Liver (tissue), 9 donors: ENCODE data around the gene FNDC8. TPM values are rescaled to one million over a fixed set of nuclear protein-coding genes. Genes with fewer than 3 reads are reported as not detected.

Source experiments
- DNase-seq: peaks from one replicate; pipeline ENCODE4 v3.0.0-alpha.2; 2017; ENCODE audit warnings: low spot score
- H3K27ac ChIP-seq, 2 donors: one replicate each; pipeline ENCODE4 v1.7.0; 2013; ENCODE audit warnings: inconsistent platforms in 2 of 2, low read length in 2 of 2, control low read depth in 1 of 2, low read depth in 1 of 2, mild to moderate bottlenecking in 1 of 2
- H3K27me3 ChIP-seq, 4 donors: one replicate each; pipeline versions ENCODE4 v1.6.1 to v1.7.0; 2013; ENCODE audit warnings: low read length in 3 of 4, inconsistent platforms in 1 of 4, mild to moderate bottlenecking in 1 of 4, moderate library complexity in 1 of 4; ENCODE audit not compliant: control insufficient read depth in 4 of 4, insufficient read depth in 4 of 4
- H3K36me3 ChIP-seq, 4 donors: one replicate each; pipeline versions ENCODE4 v1.6.1 to v1.7.0; 2013; ENCODE audit warnings: low read length in 3 of 4, mild to moderate bottlenecking in 3 of 4, low read depth in 1 of 4, moderate library complexity in 1 of 4; ENCODE audit not compliant: control insufficient read depth in 4 of 4, insufficient read depth in 3 of 4
- H3K4me1 ChIP-seq, 4 donors: one replicate each; pipeline versions ENCODE4 v1.6.1 to v1.7.0; 2013; ENCODE audit warnings: low read length in 3 of 4, mild to moderate bottlenecking in 3 of 4, moderate library complexity in 1 of 4; ENCODE audit not compliant: control insufficient read depth in 4 of 4, insufficient read depth in 4 of 4
- H3K4me3 ChIP-seq, 3 donors: one replicate each; pipeline versions ENCODE4 v1.6.1 to v1.7.0; 2013; ENCODE audit warnings: low read length in 3 of 3, control low read depth in 1 of 3, low read depth in 1 of 3, mild to moderate bottlenecking in 1 of 3
- H3K9ac ChIP-seq, 2 donors: one replicate each; pipeline ENCODE4 v1.7.0; 2013; ENCODE audit warnings: low read length in 2 of 2, mild to moderate bottlenecking in 2 of 2, moderate library complexity in 2 of 2, control low read depth in 1 of 2, low read depth in 1 of 2
- H3K9me3 ChIP-seq, 4 donors: one replicate each; pipeline versions ENCODE4 v1.6.1 to v1.7.0; 2013; ENCODE audit warnings: low read length in 3 of 4; ENCODE audit not compliant: control insufficient read depth in 4 of 4
- ATF3 ChIP-seq: IDR thresholded peaks from 2 replicates; pipeline ENCODE4 v1.6.1; 2016; ENCODE audit warnings: antibody characterized with exemption
- CTCF ChIP-seq: fragments of 150-350 bp; IDR thresholded peaks from 2 replicates; pipeline ENCODE4 v1.5.1; 2017; ENCODE audit warnings: improper control_type of control experiment, low read depth, low read length; ENCODE audit not compliant: missing input control
- EGR1 ChIP-seq, 2 donors: IDR thresholded peaks; 2 replicates each; pipeline ENCODE4 v1.6.1; 2016 to 2018; ENCODE audit warnings: antibody characterized with exemption in 2 of 2, low read depth in 2 of 2
- FOXA1 ChIP-seq: IDR thresholded peaks from 2 replicates; pipeline ENCODE4 v1.6.1; 2016; ENCODE audit warnings: antibody characterized with exemption
- FOXA2 ChIP-seq: IDR thresholded peaks from 2 replicates; pipeline ENCODE4 v1.6.1; 2016; ENCODE audit warnings: antibody characterized with exemption
- GABPA ChIP-seq, 2 donors: IDR thresholded peaks in 1 of 2; conservative IDR thresholded peaks in 1 of 2; 2 replicates each; pipeline ENCODE4 v1.6.1; 2016; ENCODE audit warnings: antibody characterized with exemption in 2 of 2, mild to moderate bottlenecking in 1 of 2, moderate library complexity in 1 of 2
- HNF4A ChIP-seq, 2 donors: conservative IDR thresholded peaks; 2 replicates each; pipeline ENCODE4 v1.6.1; 2016; ENCODE audit warnings: antibody characterized with exemption in 2 of 2, mild to moderate bottlenecking in 2 of 2
- HNF4G ChIP-seq: IDR thresholded peaks from 2 replicates; pipeline ENCODE4 v1.6.1; 2016; ENCODE audit warnings: antibody characterized with exemption
- JUND ChIP-seq, 2 donors: IDR thresholded peaks; 2 replicates each; pipeline ENCODE4 v1.6.1; 2016; ENCODE audit warnings: antibody characterized with exemption in 2 of 2
- MAX ChIP-seq: IDR thresholded peaks from 2 replicates; pipeline ENCODE4 v1.6.1; 2016; ENCODE audit warnings: antibody characterized with exemption
- NR2F2 ChIP-seq: IDR thresholded peaks from 2 replicates; pipeline ENCODE4 v1.6.1; 2016; ENCODE audit warnings: antibody characterized with exemption
- RAD21 ChIP-seq, 2 donors: IDR thresholded peaks; 2 replicates each; pipeline ENCODE4 v1.6.1; 2016; ENCODE audit warnings: antibody characterized with exemption in 2 of 2, mild to moderate bottlenecking in 2 of 2
- REST ChIP-seq: IDR thresholded peaks from 2 replicates; pipeline ENCODE4 v1.6.1; 2016; ENCODE audit warnings: antibody characterized with exemption, mild to moderate bottlenecking
- RXRA ChIP-seq, 2 donors: IDR thresholded peaks; 2 replicates each; pipeline ENCODE4 v1.6.1; 2017 to 2018; ENCODE audit warnings: antibody characterized with exemption in 2 of 2, mild to moderate bottlenecking in 1 of 2
- SP1 ChIP-seq: IDR thresholded peaks from 2 replicates; pipeline ENCODE4 v1.6.1; 2018; ENCODE audit warnings: antibody characterized with exemption, mild to moderate bottlenecking
- TAF1 ChIP-seq: conservative IDR thresholded peaks from 2 replicates; pipeline ENCODE4 v1.6.1; 2016; ENCODE audit warnings: antibody characterized with exemption, mild to moderate bottlenecking
- YY1 ChIP-seq: IDR thresholded peaks from 2 replicates; pipeline ENCODE4 v1.6.1; 2016; ENCODE audit warnings: antibody characterized with exemption, mild to moderate bottlenecking
- ZBTB33 ChIP-seq: IDR thresholded peaks from 2 replicates; pipeline ENCODE4 v1.6.1; 2016; ENCODE audit warnings: antibody characterized with exemption
- WGBS: extraction: QIAGEN DNeasy Blood & Tissue Kit; methylation state at CpG from one replicate; pipeline ENCODE4 v1.1.7; 2013; 5-methylcytosine and 5-hydroxymethylcytosine counted together
- polyA plus RNA-seq, 2 donors: library from polyadenylated mRNA; stranded (reverse) in 1 of 2; unstranded in 1 of 2; fragments of 200-250 nt in 1 of 2; fragments of >200 nt in 1 of 2; fragmentation: Nextera tagmentation in 1 of 2; extraction: Ambion mirVana in 1 of 2; gene quantifications; one replicate each; pipeline versions ENCODE4 v1.2.1 to v1.2.3, GENCODE V29; 2013 to 2015
- total RNA-seq, 2 donors: library from RNA; depleted of rRNA; stranded (reverse); fragments of >200 nt; gene quantifications; one replicate each; pipeline ENCODE4 v1.2.3, GENCODE V29; 2014
- donor health status: healthy.
- donor health status: healthy.
- donor health status: healthy.
- donor health status: healthy.
- donor health status: healthy.

FNDC8 gene
- total and polyA plus RNA-seq, 4 donors = not detected

GRCh38 chr17:35081638-35082037 is 39.8 kb upstream of the FNDC8 start:
- TF ChIP-seq YY1 (no peak), SP1 (no peak), FOXA1 (no peak), CTCF (no peak), ZBTB33 (no peak), JUND (IDR thresholded peaks at IDR 0.05) (no peak), GABPA (IDR thresholded peaks at IDR 0.05 in 1 of 2, conservative IDR thresholded peaks at IDR 0.05 in 1 of 2) (no peak), REST (no peak), EGR1 (IDR thresholded peaks at IDR 0.05; ENCODE audit: low read depth in 2 of 2) (no peak), ATF3 (no peak), FOXA2 (no peak), RXRA (IDR thresholded peaks at IDR 0.05) (no peak), HNF4A (conservative IDR thresholded peaks at IDR 0.05) (no peak), RAD21 (IDR thresholded peaks at IDR 0.05) (no peak), NR2F2 (no peak), HNF4G (no peak), TAF1 (no peak), MAX (no peak)
- DNase-seq = no peak
- Histone ChIP-seq H3K27me3 (no peaks in the 10 kb centered on the region), H3K27ac (no peak overlapping the region), H3K36me3 (no peaks in the 10 kb centered on the region), H3K9ac (no peak overlapping the region), H3K4me3 (no peak overlapping the region), H3K4me1 (peaks cover 1 to 8% (median 7%) of the 10 kb centered on the region in 4 donors), H3K9me3 (no peaks in the 10 kb centered on the region)
- 97% methylated on average over 1 of the region's 1 CpG for WGBS
